ENCODE data around the gene MEIS3.
A peak's percentile ranks its signal among the peaks of the same experiment; 100 is the strongest.

The MEIS3 gene

GRCh38 chr19:47435883-47436417 lies 16.6 kb upstream of the MEIS3 start:
- DNase-seq (ENCODE audit: low read depth in 2 of 2): no peak

- DNase-seq (ENCODE audit: low read depth in 2 of 2): no peak
Measured at GRCh38 chr19:47435196-47435595, 15.9 kb upstream of the MEIS3 start.

GRCh38 chr19:47434088-47434487 lies 14.8 kb upstream of the MEIS3 start:
- no peak for DNase-seq (ENCODE audit: low read depth in 2 of 2)

- no peak for DNase-seq (ENCODE audit: low read depth in 2 of 2)
Measured at GRCh38 chr19:47433121-47433520, 13.8 kb upstream of the MEIS3 start.

GRCh38 chr19:47432499-47432898 lies 13.2 kb upstream of the MEIS3 start:
- no peak for DNase-seq (ENCODE audit: low read depth in 2 of 2)

- DNase-seq (ENCODE audit: low read depth in 2 of 2): no peak
Measured at GRCh38 chr19:47432091-47432490, 12.8 kb upstream of the MEIS3 start.

GRCh38 chr19:47430041-47430802 lies 10.9 kb upstream of the MEIS3 start:
- no peak for DNase-seq (ENCODE audit: low read depth in 2 of 2)

GRCh38 chr19:47429140-47429793 lies 9.9 kb upstream of the MEIS3 start:
- DNase-seq (ENCODE audit: low read depth in 2 of 2): no peak

- DNase-seq (ENCODE audit: low read depth in 2 of 2): peak; percentile 99
Measured at GRCh38 chr19:47428177-47428894, 9.0 kb upstream of the MEIS3 start.

GRCh38 chr19:47427241-47428176 lies 8.2 kb upstream of the MEIS3 start:
- no peak for DNase-seq (ENCODE audit: low read depth in 2 of 2)

GRCh38 chr19:47423203-47423882 lies 4.0 kb upstream of the MEIS3 start:
- no peak for DNase-seq (ENCODE audit: low read depth in 2 of 2)

- DNase-seq (ENCODE audit: low read depth in 2 of 2): no peak
Measured at GRCh38 chr19:47422417-47423163, 3.3 kb upstream of the MEIS3 start.

- DNase-seq (ENCODE audit: low read depth in 2 of 2): no peak
Measured at GRCh38 chr19:47421844-47422395, 2.6 kb upstream of the MEIS3 start.

GRCh38 chr19:47421244-47421786 lies 2.0 kb upstream of the MEIS3 start:
- no peak for DNase-seq (ENCODE audit: low read depth in 2 of 2)

GRCh38 chr19:47419789-47420188 lies 462 bp upstream of the MEIS3 start:
- no peak for DNase-seq (ENCODE audit: low read depth in 2 of 2)

GRCh38 chr19:47418692-47419029 lies 666 bp downstream of the MEIS3 start:
- DNase-seq (ENCODE audit: low read depth in 2 of 2): no peak

- DNase-seq (ENCODE audit: low read depth in 2 of 2): no peak
Measured at GRCh38 chr19:47417746-47418691, 1.3 kb downstream of the MEIS3 start.

GRCh38 chr19:47417107-47417745 lies 2.1 kb downstream of the MEIS3 start:
- DNase-seq (ENCODE audit: low read depth in 2 of 2): no peak

Measured in fibroblast of skin of left quadriceps (primary cell).